Measurements from ENCODE around the gene PIK3R4.

DNA sequence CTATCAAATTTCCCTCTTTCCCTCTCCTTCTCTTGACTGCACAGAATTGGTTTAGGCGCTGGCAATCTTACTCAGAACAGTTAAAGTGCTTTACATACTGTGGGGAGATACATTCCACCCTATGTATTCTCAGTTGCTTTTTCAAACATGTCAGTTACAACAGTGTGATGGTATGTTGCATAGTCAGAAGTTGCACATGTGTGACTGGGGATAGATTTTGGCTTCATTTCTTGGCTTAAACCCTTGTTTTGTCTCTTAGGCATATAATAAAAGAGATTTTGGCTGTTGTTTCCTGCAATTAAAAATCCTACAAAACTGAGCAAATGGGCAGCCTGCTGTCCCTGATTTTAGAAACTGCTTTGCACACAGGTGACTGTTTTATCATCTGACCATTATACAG, 86.7 kb downstream of the PIK3R4 start:
- TF ChIP-seq, protein P1, sequence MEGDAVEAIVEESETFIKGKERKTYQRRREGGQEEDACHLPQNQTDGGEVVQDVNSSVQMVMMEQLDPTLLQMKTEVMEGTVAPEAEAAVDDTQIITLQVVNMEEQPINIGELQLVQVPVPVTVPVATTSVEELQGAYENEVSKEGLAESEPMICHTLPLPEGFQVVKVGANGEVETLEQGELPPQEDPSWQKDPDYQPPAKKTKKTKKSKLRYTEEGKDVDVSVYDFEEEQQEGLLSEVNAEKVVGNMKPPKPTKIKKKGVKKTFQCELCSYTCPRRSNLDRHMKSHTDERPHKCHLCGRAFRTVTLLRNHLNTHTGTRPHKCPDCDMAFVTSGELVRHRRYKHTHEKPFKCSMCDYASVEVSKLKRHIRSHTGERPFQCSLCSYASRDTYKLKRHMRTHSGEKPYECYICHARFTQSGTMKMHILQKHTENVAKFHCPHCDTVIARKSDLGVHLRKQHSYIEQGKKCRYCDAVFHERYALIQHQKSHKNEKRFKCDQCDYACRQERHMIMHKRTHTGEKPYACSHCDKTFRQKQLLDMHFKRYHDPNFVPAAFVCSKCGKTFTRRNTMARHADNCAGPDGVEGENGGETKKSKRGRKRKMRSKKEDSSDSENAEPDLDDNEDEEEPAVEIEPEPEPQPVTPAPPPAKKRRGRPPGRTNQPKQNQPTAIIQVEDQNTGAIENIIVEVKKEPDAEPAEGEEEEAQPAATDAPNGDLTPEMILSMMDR (IDR thresholded peaks at IDR 0.05), result no peak
- TF ChIP-seq EP300 (IDR thresholded peaks at IDR 0.05) (no peak), POLR2A (IDR thresholded peaks at IDR 0.05) (no peak)
